Psoas muscle (tissue), 8 donors: ENCODE measurements around the gene LRRC8D. TPM values are rescaled to one million over a fixed set of nuclear protein-coding genes. Genes with fewer than 3 reads are reported as not detected.

Experiments used
- ATAC-seq, 4 donors: fragments of 200-7000 bp; cut with Tn5 transposase; one replicate each; pipeline ENCODE4 v1.9.1; 2020; ENCODE audit warnings: moderate library complexity in 3 of 4, mild to moderate bottlenecking in 2 of 4
- DNase-seq, 2 donors: peaks; one replicate each; pipeline ENCODE4 v3.0.0-alpha.2; 2020
- H3K27ac ChIP-seq: fragments of 200-600 bp; one replicate; pipeline ENCODE4 v1.8.0; 2022
- H3K27me3 ChIP-seq, 3 donors: fragments of 200-600 bp in 1 of 3; one replicate each; pipeline versions ENCODE4 v1.6.1 to v1.8.0; 2013 to 2022; ENCODE audit warnings: low read length in 2 of 3, mild to moderate bottlenecking in 2 of 3, moderate library complexity in 1 of 3; ENCODE audit not compliant: insufficient read depth in 3 of 3
- H3K36me3 ChIP-seq, 2 donors: fragments of 200-600 bp in 1 of 2; one replicate each; pipeline versions ENCODE4 v1.6.1 to v1.8.0; 2013 to 2022; ENCODE audit warnings: low read depth in 1 of 2, mild to moderate bottlenecking in 1 of 2, moderate library complexity in 1 of 2; ENCODE audit not compliant: insufficient read depth in 1 of 2
- H3K4me1 ChIP-seq: fragments of 200-600 bp; one replicate; pipeline ENCODE4 v1.8.0; 2022
- H3K4me3 ChIP-seq: fragments of 200-600 bp; one replicate; pipeline ENCODE4 v1.8.0; 2022; ENCODE audit warnings: mild to moderate bottlenecking
- H3K9me3 ChIP-seq: fragments of 200-600 bp; one replicate; pipeline ENCODE4 v1.8.0; 2022
- CTCF ChIP-seq: fragments of 200-600 bp; IDR thresholded peaks from one replicate; pipeline ENCODE4 v1.8.0; 2022; ENCODE audit warnings: antibody characterized with exemption
- WGBS, 3 donors: extraction: QIAGEN DNeasy Blood & Tissue Kit; methylation state at CpG; one replicate each; pipeline versions ENCODE4 v1.1.6 to v1.1.7; 2013; 5-methylcytosine and 5-hydroxymethylcytosine counted together
- intact Hi-C, 2 donors: fragments of 100-400 bp; cut with DNase I; formaldehyde crosslinking; loops; one replicate each; pipeline versions ENCODE4 v1.11.0 to v1.14.2; 2022
- polyA plus RNA-seq, 3 donors: library from polyadenylated mRNA; stranded (reverse); fragments of 200-250 nt; gene quantifications; one replicate each; pipeline ENCODE4 v1.2.3, GENCODE V29; 2013
- total RNA-seq, 4 donors: library from RNA; stranded (reverse); fragmentation: NEBNext Ultra II Directional in 2 of 4; extraction: Animal tissue kit (Norgen Biotek cat#: 25700) in 2 of 4; gene quantifications; one replicate each; pipeline versions ENCODE4 v1.2.1 to v1.2.4, GENCODE V29; 2021 to 2023
- donor health status: healthy with polysubstance abuse.
- donor health status: DM: no; HTN: no; CAD: no; lungs with moderate emphysema.
- donor health status: Bipolar disorder and iron deficiency.
- donor health status: healthy.
- donor health status: DM: yes; HTN: yes; CAD: no.
- donor health status: DM: no; HTN: no; CAD: no.
- donor health status: DM: no; HTN: no; CAD: no.
- donor health status: DM: yes; HTN: yes; CAD: no.

Gene LRRC8D
- total and polyA plus RNA-seq, 7 donors, result 3.5 to 7.1 (median 5.6) TPM

DNA sequence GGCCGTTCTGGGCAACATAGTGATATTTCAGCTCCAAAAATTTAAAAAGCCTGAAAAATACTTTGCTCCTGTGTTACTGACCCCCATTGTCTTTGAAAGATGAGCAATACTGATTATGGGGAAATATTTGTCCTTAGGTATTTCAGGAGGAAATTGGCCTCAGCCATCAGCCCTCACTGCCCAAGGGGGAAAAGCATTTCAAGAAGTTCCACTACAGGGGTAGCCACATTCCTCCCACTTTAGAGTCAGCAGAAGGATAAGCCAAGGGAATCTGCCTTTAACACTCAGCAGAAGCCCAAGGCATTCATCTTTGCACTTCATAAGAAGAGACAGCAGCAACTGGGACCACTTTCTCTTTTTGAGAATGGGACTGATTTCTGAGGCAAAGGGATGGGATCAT is 133.6 kb downstream of the LRRC8D start:
- H3K4me1 ChIP-seq, result no peaks in the 10 kb centered on the region
- DNase-seq, result no peak
- intact Hi-C loops, result loop anchor here in 1 of 2 donors (10.0 kb wide), 1 partner anchor 150 kb away; no protein-coding TSS in a partner anchor
- WGBS, 3 donors, result 88 to 98% (median 90%) methylated on average over 1 of the region's 1 CpG
- no peaks in the 10 kb centered on the region for H3K36me3 ChIP-seq
- no peaks in the 10 kb centered on the region for H3K27me3 ChIP-seq
- TF ChIP-seq CTCF, result no peak
- H3K4me3 ChIP-seq, result no peak overlapping the region
- no peak for ATAC-seq
- no peak overlapping the region for H3K27ac ChIP-seq
- no peaks in the 10 kb centered on the region for H3K9me3 ChIP-seq

DNA sequence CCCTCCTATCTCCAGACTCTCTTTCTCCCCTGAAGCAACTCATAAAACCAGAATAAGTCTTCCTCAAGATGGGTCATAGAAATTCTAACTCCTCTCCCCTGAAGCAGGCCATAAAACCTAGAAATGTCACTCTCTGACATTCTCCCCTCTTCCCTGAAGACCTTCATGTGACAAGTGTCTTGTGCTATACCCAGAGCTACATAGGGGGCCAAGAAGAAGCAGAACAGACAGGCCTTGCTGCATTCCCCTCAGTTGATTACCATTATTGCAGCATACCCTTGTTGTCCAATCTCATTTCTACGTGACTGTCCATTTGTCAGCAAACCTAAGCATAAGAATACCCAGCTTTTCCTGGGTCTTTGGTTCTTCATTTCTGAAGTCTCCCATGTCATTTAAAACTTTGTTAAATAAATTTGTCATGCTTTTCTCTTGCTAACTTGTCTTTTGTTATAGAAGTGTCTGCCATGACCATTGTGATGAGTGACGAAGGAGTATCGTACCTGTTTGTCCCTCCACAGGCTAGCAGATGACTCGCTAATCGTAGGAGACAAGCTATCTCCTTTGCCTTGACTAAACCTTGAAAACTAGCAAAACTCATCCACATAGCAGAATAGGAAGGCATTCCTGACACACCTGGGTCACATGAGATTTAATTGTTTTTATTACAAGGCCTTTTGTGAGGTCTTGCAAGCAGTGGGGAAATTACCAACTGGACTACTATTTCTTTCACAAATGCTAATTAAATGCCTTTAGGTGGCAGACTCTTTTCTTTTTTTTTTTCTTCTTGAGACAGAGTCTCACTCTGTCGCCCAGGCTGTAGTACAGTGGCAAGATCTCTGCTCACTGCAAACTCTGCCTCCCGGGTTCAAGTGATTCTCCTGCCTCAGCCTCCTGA is 134.7 kb downstream of the LRRC8D start:
- no peaks in the 10 kb centered on the region for H3K27me3 ChIP-seq
- TF ChIP-seq CTCF, result no peak
- H3K4me3 ChIP-seq, result no peak overlapping the region
- intact Hi-C loops, result loop anchor here in 1 of 2 donors (10.0 kb wide), 1 partner anchor 151 kb away; no protein-coding TSS in a partner anchor
- DNase-seq, result no peak
- no peak overlapping the region for H3K27ac ChIP-seq
- ATAC-seq, result no peak
- no peaks in the 10 kb centered on the region for H3K9me3 ChIP-seq
- no peaks in the 10 kb centered on the region for H3K36me3 ChIP-seq
- H3K4me1 ChIP-seq, result no peaks in the 10 kb centered on the region
- 96 to 98% (median 98%) methylated on average over 7 of the region's 7 CpGs for WGBS, 3 donors

DNA sequence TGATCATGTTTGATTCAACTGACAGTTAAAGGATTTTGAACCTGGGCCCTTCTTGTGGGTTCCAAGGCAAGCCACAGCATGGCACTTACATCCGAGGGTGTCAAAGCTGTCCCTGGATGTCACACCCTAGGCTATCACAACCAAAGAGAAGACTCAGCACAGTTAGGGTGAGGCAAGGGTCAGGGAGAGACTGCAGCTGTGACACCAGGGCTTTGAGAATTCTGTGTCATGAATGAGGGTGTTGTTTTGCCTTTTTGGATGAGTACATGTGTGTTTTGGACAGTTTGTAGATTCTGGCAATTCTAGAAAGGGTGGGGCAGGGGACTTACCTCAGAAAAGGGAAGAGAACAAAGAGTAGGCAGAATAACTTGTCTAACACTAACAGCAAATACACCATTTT is 136.3 kb downstream of the LRRC8D start:
- no peak for TF ChIP-seq CTCF
- DNase-seq (no peak), ATAC-seq (no peak)
- WGBS, 3 donors, result 25 to 42% (median 36%) methylated on average over 1 of the region's 1 CpG
- Histone ChIP-seq H3K4me1 (no peaks in the 10 kb centered on the region), H3K4me3 (no peak overlapping the region), H3K36me3 (no peaks in the 10 kb centered on the region), H3K9me3 (no peaks in the 10 kb centered on the region), H3K27me3 (no peaks in the 10 kb centered on the region), H3K27ac (no peak overlapping the region)
- intact Hi-C loops, result loop anchor here in 1 of 2 donors (10.0 kb wide), 1 partner anchor 152 kb away; no protein-coding TSS in a partner anchor

DNA sequence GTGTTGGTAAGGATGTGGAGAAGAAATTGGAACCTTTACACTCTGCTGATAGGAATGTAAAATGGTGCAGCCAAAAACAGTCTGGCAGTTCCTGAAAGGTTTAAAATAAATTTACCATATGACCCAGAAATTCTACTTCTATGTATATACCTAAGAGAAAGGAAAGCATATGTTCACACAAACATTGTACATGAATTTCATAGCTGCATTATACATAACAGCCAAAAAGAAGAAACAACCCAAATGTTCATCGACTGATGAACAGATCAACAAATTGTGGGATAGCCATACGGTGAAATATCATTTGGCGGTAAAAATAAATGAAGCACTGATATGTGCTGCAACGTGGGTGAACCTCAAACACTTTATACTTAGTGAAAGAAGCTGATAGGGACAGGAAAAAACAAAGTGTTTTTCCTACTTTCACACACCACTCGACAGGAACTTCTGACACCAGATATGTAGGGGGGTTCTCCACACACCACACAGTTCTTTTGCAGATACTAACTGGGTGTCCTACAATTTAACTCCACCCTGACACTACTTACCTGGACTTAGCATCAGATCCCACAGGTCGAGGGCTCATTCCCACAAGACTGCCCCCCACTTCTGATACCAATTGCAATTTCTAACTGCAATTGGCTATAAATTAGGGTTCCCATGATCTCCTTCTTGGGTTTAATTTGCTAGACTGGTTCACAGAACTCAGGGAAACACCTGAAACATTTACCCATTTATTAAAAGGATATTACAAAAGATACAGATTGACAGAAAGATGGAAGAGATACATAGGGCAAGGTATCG is 138.2 kb downstream of the LRRC8D start:
- intact Hi-C loops, result loop anchor here in 1 of 2 donors (10.0 kb wide), 1 partner anchor 154 kb away; no protein-coding TSS in a partner anchor
- DNase-seq (no peak), ATAC-seq (no peak)
- 85 to 88% (median 87%) methylated on average over 7 of the region's 7 CpGs for WGBS, 3 donors
- H3K36me3 ChIP-seq, result no peaks in the 10 kb centered on the region
- H3K4me1 ChIP-seq, result no peaks in the 10 kb centered on the region
- no peak overlapping the region for H3K4me3 ChIP-seq
- TF ChIP-seq CTCF, result no peak
- H3K27me3 ChIP-seq, result no peaks in the 10 kb centered on the region
- no peak overlapping the region for H3K27ac ChIP-seq
- H3K9me3 ChIP-seq, result no peaks in the 10 kb centered on the region
